Activated gamma-delta T cell (primary cell): Measurements from ENCODE around the gene COL21A1.
"Not testable (repeated sequence)": the region's sequence is repeated elsewhere in the genome, so short reads cannot be mapped to it uniquely, and the experiment has no call there.

Experiments used
- DNase-seq: peaks from one replicate; lab custom pipeline; 2025; lab: John Stamatoyannopoulos, UW
- total RNA-seq, 2 donors: gene quantifications; one replicate each; lab custom pipeline; 2026; lab: John Stamatoyannopoulos, UW

The COL21A1 gene
- total RNA-seq, result 0 reads per million in 2 donors

GRCh38 chr6:56246881-56247653, at the start of gene COL21A1:
Gene COL21A1, minus strand, starts transcription at chr6:56247580. Its CDS starts 64,962 bp downstream, at chr6:56182618.
- DNase-seq, result no peak

DNA sequence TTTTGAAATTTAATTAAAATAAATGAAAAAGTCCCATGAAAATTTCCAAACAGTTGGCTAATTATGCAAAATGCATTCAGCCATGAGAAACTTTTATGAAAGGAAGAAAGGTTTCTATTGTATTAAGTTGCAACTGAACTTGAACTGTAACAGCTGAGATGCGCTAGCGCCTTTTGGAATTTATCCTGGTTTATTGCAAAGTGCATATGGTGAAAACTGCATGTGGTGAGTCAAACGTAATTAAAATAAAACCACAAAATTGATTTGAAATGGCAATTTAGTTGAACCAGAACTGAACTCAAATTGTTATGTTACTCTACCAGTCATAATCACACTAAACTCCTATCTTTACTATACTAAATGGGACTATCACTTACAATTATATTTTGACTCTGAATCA, 46.4 kb upstream of the COL21A1 start:
- DNase-seq, result no peak

DNA sequence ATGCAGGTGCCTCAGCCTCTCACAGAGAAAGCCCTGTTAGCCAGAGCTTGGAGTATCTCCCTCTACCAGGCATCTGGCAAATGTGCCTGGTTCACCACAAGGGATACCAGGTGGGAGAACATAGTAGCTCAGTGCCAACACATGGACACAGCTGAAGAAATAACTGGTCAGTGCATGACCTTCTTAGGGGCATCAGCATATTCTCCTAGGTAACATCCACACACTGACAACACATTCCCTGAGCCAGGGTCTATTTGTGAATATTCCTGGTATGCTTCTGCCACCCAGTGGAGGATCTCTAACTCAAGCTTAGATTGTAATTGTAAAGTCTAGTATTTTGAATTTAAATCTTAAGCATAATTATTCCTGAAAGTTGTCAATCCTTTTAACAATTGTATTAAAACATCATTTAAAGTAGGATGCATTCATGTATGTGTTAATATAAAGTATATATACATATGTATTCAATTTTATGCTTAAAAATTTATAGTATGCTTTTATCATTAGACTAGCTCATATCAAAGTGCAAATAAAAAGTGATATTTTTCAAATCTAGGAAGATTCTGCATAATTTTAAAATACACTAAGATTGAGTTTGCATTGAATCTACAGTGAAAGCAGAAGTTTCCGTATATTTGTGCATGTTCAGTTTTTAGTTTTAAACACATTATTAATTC, 45.3 kb upstream of the COL21A1 start:
- DNase-seq, result no peak

DNA sequence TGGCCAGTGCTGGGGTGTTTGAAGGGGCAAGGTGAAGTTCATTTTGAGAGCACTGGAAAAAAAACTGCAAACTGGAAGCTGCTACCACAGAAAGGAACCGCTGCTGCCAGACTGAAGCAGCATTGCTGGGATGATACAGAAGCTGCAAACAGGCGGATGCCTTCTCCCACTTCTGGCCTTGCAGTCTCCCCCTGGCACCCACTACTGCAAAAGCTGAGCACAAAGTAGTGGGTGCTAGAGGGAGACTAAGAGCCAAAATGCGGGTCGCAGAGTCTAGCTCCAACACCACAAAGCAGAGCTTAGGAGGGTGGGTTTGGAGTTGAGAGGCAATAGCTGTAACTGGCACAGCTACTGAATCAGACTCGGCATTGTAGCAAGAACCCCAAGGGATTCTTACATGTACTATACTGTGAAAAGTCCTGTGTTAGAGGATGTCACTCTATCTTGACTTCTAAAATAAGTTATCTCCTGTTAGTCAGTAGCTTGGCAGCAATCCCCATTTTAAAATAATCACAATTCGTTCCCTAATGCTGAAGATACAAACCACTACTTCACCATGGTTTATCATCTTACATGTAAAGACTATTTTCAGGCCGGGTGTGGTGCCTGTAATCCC, 44.0 kb upstream of the COL21A1 start:
- DNase-seq, result no peak

- DNase-seq, result no peak
These were observed 42.3 kb upstream of the COL21A1 start for GRCh38 chr6:56289721-56290120.

- no peak for DNase-seq
These were observed 41.0 kb upstream of the COL21A1 start for GRCh38 chr6:56288347-56288746.

GRCh38 chr6:56282391-56282790, 35.0 kb upstream of the COL21A1 start:
- no peak for DNase-seq

DNA sequence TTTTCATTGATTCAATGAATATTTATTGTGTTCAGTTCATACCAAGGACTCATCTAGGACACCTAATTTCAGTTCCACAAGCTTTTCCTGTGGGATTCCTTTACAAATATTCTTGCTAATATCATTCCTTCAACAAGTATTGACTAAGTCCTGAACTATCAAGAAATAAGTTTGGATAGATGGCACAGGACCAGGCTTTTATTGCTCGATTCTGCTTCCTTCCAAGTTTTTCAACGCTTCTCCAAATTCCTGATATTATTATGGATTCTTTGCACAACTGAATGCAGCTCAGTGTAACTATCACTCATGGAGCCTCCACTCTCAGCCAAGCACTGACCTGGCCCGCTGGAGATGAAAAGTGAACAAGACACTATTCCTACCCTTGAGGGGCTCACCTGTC, 32.7 kb upstream of the COL21A1 start:
- DNase-seq, result no peak

DNA sequence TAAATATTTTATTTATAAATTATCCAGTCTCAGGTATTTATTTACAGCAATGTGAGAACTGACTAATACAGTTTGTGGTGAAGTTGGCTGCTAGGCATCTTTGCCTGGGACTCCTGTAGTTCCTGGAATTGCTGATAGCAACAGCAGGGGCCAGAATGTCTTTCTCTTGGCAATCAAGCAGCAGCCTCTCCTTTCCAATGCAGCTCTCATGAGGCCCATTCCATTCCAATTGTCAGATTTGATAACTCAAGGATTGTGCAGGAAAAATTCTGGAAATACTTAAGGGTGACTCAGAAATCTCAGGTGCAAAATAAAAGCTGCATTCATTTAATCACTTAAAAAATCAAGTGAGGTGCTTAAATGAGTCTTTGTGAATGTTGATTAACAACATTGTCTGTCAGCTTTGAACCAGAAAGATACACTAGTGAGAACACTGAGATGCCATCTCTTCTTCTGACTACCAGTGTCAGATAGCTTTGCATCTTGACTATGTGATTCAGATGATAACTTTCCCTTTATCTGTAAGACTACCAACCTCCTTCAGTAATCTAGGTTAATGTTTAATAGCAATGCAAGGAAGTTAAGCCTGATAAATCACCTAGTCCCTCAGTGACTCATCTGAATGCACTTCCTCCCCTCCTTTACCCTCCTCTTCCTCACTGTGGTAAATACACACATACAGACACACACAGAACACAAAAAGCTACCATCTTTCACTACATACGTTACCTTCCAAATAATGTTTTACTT, 32.1 kb upstream of the COL21A1 start:
- no peak for DNase-seq

GRCh38 chr6:56278171-56278591, 30.8 kb upstream of the COL21A1 start:
- DNase-seq, result no peak

- DNase-seq, result no peak
These were observed 23.5 kb upstream of the COL21A1 start for GRCh38 chr6:56270812-56271441.

DNA sequence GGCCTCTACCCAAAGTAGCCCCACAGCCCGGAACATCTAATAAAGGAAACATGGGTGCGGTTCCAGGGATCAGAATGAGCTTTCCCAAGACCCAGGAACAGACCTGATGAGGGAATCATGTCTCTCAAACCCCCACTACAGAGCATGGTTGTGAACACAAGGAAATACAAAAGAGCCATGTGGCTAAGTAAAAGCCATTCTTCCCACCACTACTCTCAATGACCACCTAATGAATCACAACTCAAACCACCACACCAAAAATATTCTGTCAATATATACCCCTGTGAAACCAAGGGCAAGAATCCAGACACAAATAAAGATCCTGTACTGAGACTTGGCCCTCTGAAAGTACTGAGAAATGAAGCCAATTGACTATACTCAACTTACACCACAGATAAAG, 20.9 kb upstream of the COL21A1 start:
- DNase-seq, result no peak

DNA sequence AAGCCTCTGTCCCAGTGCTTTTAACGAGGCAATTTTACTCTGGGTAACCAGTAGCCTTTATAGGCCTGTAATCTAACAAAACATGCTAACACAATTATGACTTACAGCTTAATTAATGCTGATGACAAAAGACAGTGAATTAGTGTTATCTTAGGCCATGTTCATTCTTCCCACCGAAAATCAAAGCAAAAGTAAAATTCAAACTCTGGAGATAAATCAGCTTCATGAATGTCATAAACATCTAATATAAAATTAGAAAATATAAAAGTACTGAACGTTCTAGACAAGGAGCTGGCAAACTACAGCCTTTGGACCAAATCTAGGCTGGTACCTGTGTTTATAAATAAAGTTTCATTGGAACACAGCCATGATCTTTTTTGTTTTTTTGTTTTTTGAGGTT, 18.6 kb upstream of the COL21A1 start:
- DNase-seq, result no peak

- DNase-seq, result no peak
These were observed 16.4 kb upstream of the COL21A1 start for GRCh38 chr6:56263596-56264315.

- not testable (repeated sequence) for DNase-seq
These were observed 13.2 kb upstream of the COL21A1 start for GRCh38 chr6:56260593-56260992.

DNA sequence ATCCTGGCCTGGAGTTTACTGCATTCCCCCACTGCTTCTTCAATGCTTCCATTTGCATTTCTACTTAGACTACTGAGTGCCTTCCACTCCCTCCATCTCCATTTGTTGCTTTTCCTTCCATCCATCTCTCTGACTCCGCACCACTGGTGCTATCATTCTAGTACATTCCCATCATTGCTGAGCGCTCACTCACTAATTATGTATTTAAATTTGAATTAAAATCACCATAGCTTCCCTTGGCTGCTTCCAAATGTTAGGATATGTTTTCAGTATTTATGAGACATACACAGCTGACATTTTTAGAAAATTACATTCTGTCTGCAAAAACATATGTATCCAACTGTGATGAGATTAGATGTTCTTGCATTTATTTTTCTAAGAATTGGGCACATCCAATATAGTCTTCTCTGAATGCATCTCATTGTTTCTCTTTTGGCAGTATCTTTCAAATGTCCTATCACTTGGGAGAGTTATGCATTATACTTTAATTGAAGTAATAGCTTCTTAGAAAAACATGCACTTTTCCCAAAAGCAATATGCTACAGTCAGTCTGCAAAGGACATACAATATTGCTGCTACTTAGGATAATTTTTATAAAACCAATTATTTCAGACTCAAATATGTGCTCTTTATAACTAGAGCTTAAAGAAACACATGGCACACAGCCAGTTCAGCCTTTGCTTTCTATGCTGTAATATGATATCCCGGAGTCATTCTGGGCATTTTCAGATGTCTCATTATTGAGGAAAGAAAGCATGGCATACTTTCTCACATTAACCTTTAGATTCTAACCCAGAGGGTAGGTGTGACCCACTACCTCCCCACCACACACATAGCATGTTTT, 12.1 kb upstream of the COL21A1 start:
- DNase-seq, result no peak

DNA sequence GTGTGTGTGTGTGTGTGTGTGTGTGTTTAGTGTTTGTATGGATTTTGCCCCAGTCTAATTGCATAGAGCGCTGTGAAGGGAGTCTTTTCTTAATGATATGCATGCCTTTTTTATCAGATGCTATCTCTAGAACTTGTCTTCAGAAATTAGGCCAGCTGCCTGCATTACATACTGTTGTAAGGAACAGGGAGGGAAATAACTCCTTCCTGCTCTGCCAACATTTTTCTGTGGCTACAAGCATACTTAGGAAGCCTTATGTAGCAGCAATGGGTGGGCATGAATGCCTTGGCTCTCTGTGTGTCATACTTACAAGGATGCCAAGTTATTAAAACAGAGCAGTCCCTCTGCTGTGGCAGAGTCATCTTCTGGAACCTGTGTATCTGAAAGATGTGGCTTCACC, 8.0 kb upstream of the COL21A1 start:
- DNase-seq, result no peak

DNA sequence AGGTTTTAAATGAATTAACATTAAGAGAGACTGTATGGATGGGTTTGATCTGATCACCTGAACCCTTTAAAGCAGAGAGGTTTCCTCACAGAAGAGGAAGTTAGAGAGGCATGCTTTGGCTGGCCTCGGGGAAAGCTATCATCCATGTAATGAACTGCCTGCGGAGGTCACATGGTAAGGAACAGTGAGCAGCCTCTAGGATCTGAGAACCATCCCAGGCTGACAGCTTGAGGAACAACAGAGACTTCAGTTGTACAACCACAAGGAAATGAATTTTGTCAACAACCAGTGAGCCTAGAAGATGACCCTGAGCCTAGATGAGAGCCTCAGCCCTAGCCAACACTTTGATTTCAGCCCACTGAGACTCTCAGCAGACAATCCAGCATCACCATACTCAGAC, 2.9 kb upstream of the COL21A1 start:
- no peak for DNase-seq

- no peak for DNase-seq
These were observed 308 bp upstream of the COL21A1 start for GRCh38 chr6:56247654-56248122.

GRCh38 chr6:56246541-56246880, 869 bp downstream of the COL21A1 start:
- no peak for DNase-seq
